ENCODE results near the gene SPSB1. TPM values are rescaled to one million over a fixed set of nuclear protein-coding genes. Genes with fewer than 3 reads are reported as not detected.

Gene SPSB1
- total RNA-seq, 1 experiment from 2014 or later, result 2.9 TPM

- Histone ChIP-seq H2BK5ac (ENCODE audit: insufficient read length, low read length) (no peak overlapping the region), H3K4me1 (ENCODE audit: insufficient read depth, low read length) (no peaks in the 10 kb centered on the region)
These were observed 20.7 kb upstream of the SPSB1 start for GRCh38 chr1:9271861-9272595.

More at GRCh38 chr1:9271861-9272595, 20.7 kb upstream of the SPSB1 start:
- no peak overlapping the region for H2BK15ac ChIP-seq (ENCODE audit: low read depth, low read length)
- H3K4ac ChIP-seq (ENCODE audit: low read depth, low read length), result no peak overlapping the region
- no peaks in the 10 kb centered on the region for H3K9me3 Mint-ChIP-seq
- no peak overlapping the region for H4K91ac ChIP-seq (ENCODE audit: insufficient read length, low read depth, low read length)
- H3K9me3 ChIP-seq (ENCODE audit: control insufficient read depth, low read depth, low read length), result no peaks in the 10 kb centered on the region
- H3K27ac Mint-ChIP-seq, result no peak overlapping the region; a peak in 1 of 7 replicates
- H3K27ac ChIP-seq (ENCODE audit: insufficient read length, low read depth, low read length), result no peak overlapping the region
- H3T11ph ChIP-seq (ENCODE audit: low read length), result no peak overlapping the region
- no peak overlapping the region for H2AK5ac ChIP-seq (ENCODE audit: insufficient read length, low read length)
- H2BK120ac ChIP-seq (ENCODE audit: low read depth, low read length, poor library complexity, severe bottlenecking), result no peak overlapping the region
- H3K4me1 Mint-ChIP-seq, result peaks cover 25 to 40% of the 10 kb centered on the region in 2 experiments
- peaks cover 1% of the 10 kb centered on the region; the same call in 1 of the 2 replicates for H3K27me3 Mint-ChIP-seq (ENCODE audit: low read depth)
- H3K23ac ChIP-seq (ENCODE audit: insufficient read length, low read depth, low read length), result no peak overlapping the region
- no peak overlapping the region for H4K8ac ChIP-seq (replicated peaks; ENCODE audit: insufficient read length, low read depth, low read length)
- no peak overlapping the region for H2BK20ac ChIP-seq (ENCODE audit: low read depth, low read length, poor library complexity, severe bottlenecking)
- H3K4me3 Mint-ChIP-seq, result no peak overlapping the region
- no peak overlapping the region for H2AFZ ChIP-seq (ENCODE audit: low read length)
- no peak overlapping the region for H3K56ac ChIP-seq (ENCODE audit: insufficient read length, low read depth, low read length)
- no peaks in the 10 kb centered on the region for H3K79me1 ChIP-seq (ENCODE audit: insufficient read depth, low read depth, low read length, poor library complexity, severe bottlenecking)
- no CpG with 5 or more reads among the region's 24 CpGs for whole genome bisulfite sequencing (ENCODE audit: extremely low coverage, insufficient read length, low lambda C conversion rate)
- no peak overlapping the region for H3K9ac ChIP-seq (ENCODE audit: extremely low read depth, insufficient read length, low read length)
- no peak overlapping the region for H3K4me2 ChIP-seq (ENCODE audit: insufficient read depth, insufficient read length, low read length)
- no peaks in the 10 kb centered on the region for H3K79me2 ChIP-seq (ENCODE audit: insufficient read depth, low read length)
- H4K20me1 ChIP-seq (ENCODE audit: control insufficient read depth, insufficient read depth, insufficient read length), result no peaks in the 10 kb centered on the region
- no peak for DNase-seq
- H3K27me3 ChIP-seq (ENCODE audit: insufficient read depth, low read length), result no peaks in the 10 kb centered on the region
- H3K18ac ChIP-seq (ENCODE audit: insufficient read length, low read depth, low read length), result no peak overlapping the region
- H3K23me2 ChIP-seq (ENCODE audit: insufficient read length, low read depth, low read length, poor library complexity, severe bottlenecking), result no peaks in the 10 kb centered on the region
- H3K14ac ChIP-seq (ENCODE audit: insufficient read depth, low read length), result no peak overlapping the region
- H4K5ac ChIP-seq (ENCODE audit: insufficient read length, low read depth, low read length), result no peak overlapping the region
- no peak for TF ChIP-seq CTCF (conservative IDR thresholded peaks at IDR 0.05)
- H3K36me3 Mint-ChIP-seq (ENCODE audit: insufficient read depth in 1 of 3, low read depth in 3 of 3), result no peaks in the 10 kb centered on the region; a peak in 1 of 7 replicates
- no peak overlapping the region for H2BK12ac ChIP-seq (ENCODE audit: insufficient read length, low read depth, low read length)

Data from H9 (cell line).